Measurements from ENCODE around the gene HDGFL2. TPM values are rescaled to one million over a fixed set of nuclear protein-coding genes. Genes with fewer than 3 reads are reported as not detected.

The HDGFL2 gene
- total RNA-seq, 1 donor from 2014 or later = 68.8 TPM

- no peaks in the 10 kb centered on the region for H3K27me3 Mint-ChIP-seq (ENCODE audit: unreplicated experiment)
- peak; percentile 98 for DNase-seq (ENCODE audit: extremely low spot score, unreplicated experiment)
- H3K4me1 Mint-ChIP-seq (ENCODE audit: unreplicated experiment) = peaks cover 25% of the 10 kb centered on the region
- peak within 1 kb of the TSS; percentile 97 for H3K27ac Mint-ChIP-seq (ENCODE audit: unreplicated experiment)
- TF ChIP-seq, protein P1, sequence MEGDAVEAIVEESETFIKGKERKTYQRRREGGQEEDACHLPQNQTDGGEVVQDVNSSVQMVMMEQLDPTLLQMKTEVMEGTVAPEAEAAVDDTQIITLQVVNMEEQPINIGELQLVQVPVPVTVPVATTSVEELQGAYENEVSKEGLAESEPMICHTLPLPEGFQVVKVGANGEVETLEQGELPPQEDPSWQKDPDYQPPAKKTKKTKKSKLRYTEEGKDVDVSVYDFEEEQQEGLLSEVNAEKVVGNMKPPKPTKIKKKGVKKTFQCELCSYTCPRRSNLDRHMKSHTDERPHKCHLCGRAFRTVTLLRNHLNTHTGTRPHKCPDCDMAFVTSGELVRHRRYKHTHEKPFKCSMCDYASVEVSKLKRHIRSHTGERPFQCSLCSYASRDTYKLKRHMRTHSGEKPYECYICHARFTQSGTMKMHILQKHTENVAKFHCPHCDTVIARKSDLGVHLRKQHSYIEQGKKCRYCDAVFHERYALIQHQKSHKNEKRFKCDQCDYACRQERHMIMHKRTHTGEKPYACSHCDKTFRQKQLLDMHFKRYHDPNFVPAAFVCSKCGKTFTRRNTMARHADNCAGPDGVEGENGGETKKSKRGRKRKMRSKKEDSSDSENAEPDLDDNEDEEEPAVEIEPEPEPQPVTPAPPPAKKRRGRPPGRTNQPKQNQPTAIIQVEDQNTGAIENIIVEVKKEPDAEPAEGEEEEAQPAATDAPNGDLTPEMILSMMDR (IDR thresholded peaks at IDR 0.05) = no peak
- H3K4me3 Mint-ChIP-seq (ENCODE audit: unreplicated experiment) = peak within 1 kb of the TSS; percentile 93
- no peaks in the 10 kb centered on the region for H3K36me3 Mint-ChIP-seq (ENCODE audit: unreplicated experiment)
- no peaks in the 10 kb centered on the region for H3K9me3 Mint-ChIP-seq (ENCODE audit: unreplicated experiment)
Observed at GRCh38 chr19:4457654-4458395, 14.3 kb upstream of the HDGFL2 start, which contains the start of gene UBXN6. Gene UBXN6 (minus strand): TSS chr19:4457794. CDS start chr19:4457697, 97 bp downstream.

- TF ChIP-seq, protein P1 (IDR thresholded peaks at IDR 0.05) = no peak
- H3K36me3 Mint-ChIP-seq (ENCODE audit: unreplicated experiment) = no peaks in the 10 kb centered on the region
- H3K27me3 Mint-ChIP-seq (ENCODE audit: unreplicated experiment) = no peaks in the 10 kb centered on the region
- no peak overlapping the region for H3K27ac Mint-ChIP-seq (ENCODE audit: unreplicated experiment)
- H3K4me1 Mint-ChIP-seq (ENCODE audit: unreplicated experiment) = no peaks in the 10 kb centered on the region
- no peak overlapping the region for H3K4me3 Mint-ChIP-seq (ENCODE audit: unreplicated experiment)
- no peak for DNase-seq (ENCODE audit: extremely low spot score, unreplicated experiment)
- H3K9me3 Mint-ChIP-seq (ENCODE audit: unreplicated experiment) = no peaks in the 10 kb centered on the region
Observed at GRCh38 chr19:4464815-4465581, 7.1 kb upstream of the HDGFL2 start.

GRCh38 chr19:4467835-4468234, 4.3 kb upstream of the HDGFL2 start:
- Mint-ChIP-seq H3K27me3 (ENCODE audit: unreplicated experiment) (no peaks in the 10 kb centered on the region), H3K9me3 (ENCODE audit: unreplicated experiment) (no peaks in the 10 kb centered on the region), H3K27ac (ENCODE audit: unreplicated experiment) (no peak overlapping the region), H3K4me3 (ENCODE audit: unreplicated experiment) (no peak overlapping the region), H3K4me1 (ENCODE audit: unreplicated experiment) (peaks cover 4% of the 10 kb centered on the region), H3K36me3 (ENCODE audit: unreplicated experiment) (no peaks in the 10 kb centered on the region)
- DNase-seq (ENCODE audit: extremely low spot score, unreplicated experiment) = no peak
- TF ChIP-seq, protein P1 (IDR thresholded peaks at IDR 0.05) = no peak

DNA sequence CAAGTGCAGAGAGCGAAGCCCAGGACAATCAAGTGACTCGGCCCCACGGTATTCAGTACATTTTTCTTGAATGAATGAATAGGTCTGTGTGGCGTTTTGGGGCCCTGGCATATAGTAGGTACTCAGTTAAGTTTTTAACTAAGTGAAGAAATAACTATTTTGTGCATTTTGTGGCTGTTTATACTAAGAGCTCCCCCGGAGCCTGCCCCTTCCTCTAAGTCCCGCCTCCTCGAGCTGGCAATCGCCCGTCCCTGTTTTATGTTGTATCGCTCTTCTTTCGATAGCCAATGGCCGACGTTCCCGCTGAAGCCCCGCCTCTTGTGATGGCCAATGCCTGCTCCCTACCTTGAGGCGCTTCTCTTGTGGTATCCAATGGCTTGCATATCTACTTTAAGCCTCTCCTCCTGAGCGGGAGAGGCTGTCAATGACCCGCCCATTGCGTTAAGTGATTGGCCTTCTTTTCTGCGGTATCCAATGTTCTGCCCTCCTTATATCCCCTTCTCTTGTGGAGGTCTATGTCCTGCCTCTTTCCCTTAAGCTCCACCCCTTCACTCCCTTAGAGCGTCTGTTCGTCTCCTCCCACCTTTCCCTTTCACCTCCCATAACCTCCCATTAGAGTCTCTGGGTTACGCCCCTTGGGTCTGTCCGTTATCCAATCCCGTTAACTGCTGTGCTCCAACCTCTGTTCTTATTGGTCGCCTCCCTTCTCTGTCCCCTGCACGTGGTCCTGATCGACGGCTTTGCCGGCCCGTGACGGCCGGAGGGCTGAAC, 509 bp upstream of the HDGFL2 start:
- Mint-ChIP-seq H3K9me3 (ENCODE audit: unreplicated experiment) (no peaks in the 10 kb centered on the region), H3K27me3 (ENCODE audit: unreplicated experiment) (no peaks in the 10 kb centered on the region), H3K4me3 (ENCODE audit: unreplicated experiment) (no peak overlapping the region), H3K4me1 (ENCODE audit: unreplicated experiment) (peaks cover 22% of the 10 kb centered on the region), H3K36me3 (ENCODE audit: unreplicated experiment) (peaks cover 4% of the 10 kb centered on the region), H3K27ac (ENCODE audit: unreplicated experiment) (no peak overlapping the region)
- DNase-seq (ENCODE audit: extremely low spot score, unreplicated experiment) = peak; percentile 99
- TF ChIP-seq, protein P1 (IDR thresholded peaks at IDR 0.05) = no peak

Data from osteocyte (in vitro differentiated cells).